Activated CD4-positive, alpha-beta memory T cell treated with anti-CD3 and anti-CD28 coated beads, Interleukin-2, amount 10 ng/mL, durations not matched to agents 7 days and 5 days (primary cell): ENCODE measurements around the gene PKP4. TPM values are rescaled to one million over a fixed set of nuclear protein-coding genes. Genes with fewer than 3 reads are reported as not detected.
"Not testable (repeated sequence)": the region's sequence is repeated elsewhere in the genome, so short reads cannot be mapped to it uniquely, and the experiment has no call there.

Experiments used
- CTCF ChIA-PET: fragments of 350-600 bp; sonication (Branson Sonifier 250); formaldehyde crosslinking; loops from one replicate; lab custom pipeline; 2021; ENCODE audit warnings: antibody characterized with exemption, inconsistent platforms; lab: Charles Lee
- POLR2A ChIA-PET: fragments of 350-600 bp; sonication (Branson Sonifier 250); formaldehyde crosslinking; loops from one replicate; lab custom pipeline; 2021; ENCODE audit warnings: antibody characterized with exemption; lab: Charles Lee
- DNase-seq: peaks from one replicate; pipeline ENCODE4 v3.0.0-alpha.2; 2020
- H3K27ac Mint-ChIP-seq: one replicate; pipeline ENCODE4 v1.8.0; 2021; ENCODE audit warnings: mild to moderate bottlenecking, mixed read lengths
- H3K27me3 Mint-ChIP-seq: one replicate; pipeline ENCODE4 v1.8.0; 2021; ENCODE audit warnings: mixed read lengths
- H3K36me3 Mint-ChIP-seq: one replicate; pipeline ENCODE4 v1.8.0; 2021; ENCODE audit warnings: low read depth, mixed read lengths
- H3K4me1 Mint-ChIP-seq: one replicate; pipeline ENCODE4 v1.8.0; 2021; ENCODE audit warnings: mixed read lengths
- H3K4me3 Mint-ChIP-seq: one replicate; pipeline ENCODE4 v1.8.0; 2021; ENCODE audit warnings: mild to moderate bottlenecking, mixed read lengths
- H3K9me3 Mint-ChIP-seq: one replicate; pipeline ENCODE4 v1.8.0; 2021; ENCODE audit warnings: mixed read lengths
- total RNA-seq, 2 experiments: library from RNA; stranded (reverse); gene quantifications; one replicate each; pipeline ENCODE4 v1.2.3, GENCODE V29; 2021

Gene PKP4
- total RNA-seq, 2 experiments from 2014 or later = 33.8 to 34.1 TPM

- H3K9me3 Mint-ChIP-seq = no peaks in the 10 kb centered on the region
- no peak overlapping the region for H3K4me3 Mint-ChIP-seq
- H3K27ac Mint-ChIP-seq = no peak overlapping the region
- no peak for DNase-seq
- H3K27me3 Mint-ChIP-seq = no peaks in the 10 kb centered on the region
- H3K4me1 Mint-ChIP-seq = no peaks in the 10 kb centered on the region
- H3K36me3 Mint-ChIP-seq = no peaks in the 10 kb centered on the region
- ChIA-PET POLR2A (no interaction called here), CTCF (no interaction called here)
Observed at GRCh38 chr2:158687315-158687714, 230.6 kb downstream of the PKP4 start.

- no peaks in the 10 kb centered on the region for H3K4me1 Mint-ChIP-seq
- H3K27me3 Mint-ChIP-seq = no peaks in the 10 kb centered on the region
- no peak for DNase-seq
- H3K4me3 Mint-ChIP-seq = no peak overlapping the region
- CTCF ChIA-PET = interaction anchor here (1.3 kb wide), 1 partner anchor 657 kb away, joined by 3 read pairs; no protein-coding TSS in a partner anchor
- H3K36me3 Mint-ChIP-seq = no peaks in the 10 kb centered on the region
- no peaks in the 10 kb centered on the region for H3K9me3 Mint-ChIP-seq
- POLR2A ChIA-PET = no interaction called here
- H3K27ac Mint-ChIP-seq = no peak overlapping the region
Observed at GRCh38 chr2:158688721-158689120, 232.0 kb downstream of the PKP4 start.

- ChIA-PET CTCF (interaction anchor here (1.3 kb wide), 1 partner anchor 658 kb away, joined by 3 read pairs; no protein-coding TSS in a partner anchor), POLR2A (no interaction called here)
- Mint-ChIP-seq H3K4me1 (no peaks in the 10 kb centered on the region), H3K36me3 (no peaks in the 10 kb centered on the region), H3K4me3 (no peak overlapping the region), H3K27me3 (no peaks in the 10 kb centered on the region), H3K9me3 (no peaks in the 10 kb centered on the region), H3K27ac (no peak overlapping the region)
- no peak for DNase-seq
Observed at GRCh38 chr2:158689391-158689790, 232.6 kb downstream of the PKP4 start.

GRCh38 chr2:158690823-158691222 lies 234.1 kb downstream of the PKP4 start:
- no peaks in the 10 kb centered on the region for H3K4me1 Mint-ChIP-seq
- H3K27me3 Mint-ChIP-seq = no peaks in the 10 kb centered on the region
- no peaks in the 10 kb centered on the region for H3K9me3 Mint-ChIP-seq
- H3K4me3 Mint-ChIP-seq = no peak overlapping the region
- DNase-seq = no peak
- no peak overlapping the region for H3K27ac Mint-ChIP-seq
- POLR2A ChIA-PET = no interaction called here
- no peaks in the 10 kb centered on the region for H3K36me3 Mint-ChIP-seq
- CTCF ChIA-PET = no interaction called here

GRCh38 chr2:158691619-158692018 lies 234.9 kb downstream of the PKP4 start:
- no peaks in the 10 kb centered on the region for H3K9me3 Mint-ChIP-seq
- H3K27me3 Mint-ChIP-seq = peaks cover 1% of the 10 kb centered on the region
- no peak overlapping the region for H3K4me3 Mint-ChIP-seq
- H3K27ac Mint-ChIP-seq = no peak overlapping the region
- ChIA-PET CTCF (no interaction called here), POLR2A (no interaction called here)
- no peaks in the 10 kb centered on the region for H3K36me3 Mint-ChIP-seq
- no peak for DNase-seq
- no peaks in the 10 kb centered on the region for H3K4me1 Mint-ChIP-seq

- CTCF ChIA-PET = no interaction called here
Observed at GRCh38 chr2:158692372-158693103, 235.8 kb downstream of the PKP4 start.

GRCh38 chr2:158693476-158693875 lies 236.7 kb downstream of the PKP4 start:
- POLR2A ChIA-PET = no interaction called here
- no peaks in the 10 kb centered on the region for H3K36me3 Mint-ChIP-seq
- H3K4me3 Mint-ChIP-seq = no peak overlapping the region
- H3K4me1 Mint-ChIP-seq = no peaks in the 10 kb centered on the region
- no peak overlapping the region for H3K27ac Mint-ChIP-seq
- H3K27me3 Mint-ChIP-seq = peaks cover 8% of the 10 kb centered on the region
- no peak for DNase-seq
- CTCF ChIA-PET = no interaction called here
- no peaks in the 10 kb centered on the region for H3K9me3 Mint-ChIP-seq

More at GRCh38 chr2:158692372-158693103, 235.8 kb downstream of the PKP4 start:
- DNase-seq = no peak
- Mint-ChIP-seq H3K4me3 (no peak overlapping the region), H3K9me3 (no peaks in the 10 kb centered on the region), H3K27ac (no peak overlapping the region), H3K36me3 (no peaks in the 10 kb centered on the region), H3K4me1 (no peaks in the 10 kb centered on the region), H3K27me3 (peaks cover 6% of the 10 kb centered on the region)
- POLR2A ChIA-PET = no interaction called here

GRCh38 chr2:158695305-158695704 lies 238.6 kb downstream of the PKP4 start:
- Mint-ChIP-seq H3K27ac (no peak overlapping the region), H3K4me3 (no peak overlapping the region), H3K9me3 (no peaks in the 10 kb centered on the region), H3K36me3 (no peaks in the 10 kb centered on the region), H3K27me3 (peaks cover 8% of the 10 kb centered on the region), H3K4me1 (no peaks in the 10 kb centered on the region)
- ChIA-PET CTCF (no interaction called here), POLR2A (no interaction called here)
- DNase-seq = no peak

GRCh38 chr2:158695744-158696143 lies 239.0 kb downstream of the PKP4 start:
- H3K4me1 Mint-ChIP-seq, CTCF ChIA-PET, H3K36me3 Mint-ChIP-seq, H3K4me3 Mint-ChIP-seq, H3K9me3 Mint-ChIP-seq, POLR2A ChIA-PET, H3K27me3 Mint-ChIP-seq, DNase-seq, H3K27ac Mint-ChIP-seq: not testable (repeated sequence)

- H3K27ac Mint-ChIP-seq = no peak overlapping the region
- POLR2A ChIA-PET = no interaction called here
- no peaks in the 10 kb centered on the region for H3K36me3 Mint-ChIP-seq
- H3K27me3 Mint-ChIP-seq = peaks cover 9% of the 10 kb centered on the region
- DNase-seq = no peak
- H3K9me3 Mint-ChIP-seq = no peaks in the 10 kb centered on the region
- CTCF ChIA-PET = no interaction called here
- H3K4me3 Mint-ChIP-seq = no peak overlapping the region
- H3K4me1 Mint-ChIP-seq = no peaks in the 10 kb centered on the region
Observed at GRCh38 chr2:158699323-158699722, 242.6 kb downstream of the PKP4 start.

- peaks cover 15% of the 10 kb centered on the region for H3K27me3 Mint-ChIP-seq
- ChIA-PET CTCF (no interaction called here), POLR2A (no interaction called here)
- H3K4me3 Mint-ChIP-seq = no peak overlapping the region
- no peaks in the 10 kb centered on the region for H3K36me3 Mint-ChIP-seq
- no peaks in the 10 kb centered on the region for H3K9me3 Mint-ChIP-seq
- DNase-seq = no peak
- H3K27ac Mint-ChIP-seq = no peak overlapping the region
- H3K4me1 Mint-ChIP-seq = no peaks in the 10 kb centered on the region
Observed at GRCh38 chr2:158701101-158701500, 244.3 kb downstream of the PKP4 start.

- ChIA-PET CTCF (no interaction called here), POLR2A (no interaction called here)
- DNase-seq = no peak
- no peaks in the 10 kb centered on the region for H3K4me1 Mint-ChIP-seq
- H3K27ac Mint-ChIP-seq = no peak overlapping the region
- no peak overlapping the region for H3K4me3 Mint-ChIP-seq
- no peaks in the 10 kb centered on the region for H3K9me3 Mint-ChIP-seq
- peaks cover 9% of the 10 kb centered on the region for H3K27me3 Mint-ChIP-seq
- no peaks in the 10 kb centered on the region for H3K36me3 Mint-ChIP-seq
Observed at GRCh38 chr2:158702740-158703139, 246.0 kb downstream of the PKP4 start.

GRCh38 chr2:158704724-158705465 lies 248.1 kb downstream of the PKP4 start:
- DNase-seq, H3K9me3 Mint-ChIP-seq, H3K27me3 Mint-ChIP-seq, H3K36me3 Mint-ChIP-seq, H3K27ac Mint-ChIP-seq, CTCF ChIA-PET, H3K4me1 Mint-ChIP-seq, POLR2A ChIA-PET, H3K4me3 Mint-ChIP-seq: not testable (repeated sequence)
